ENCODE measurements around the gene SREBF2.
"Not testable (repeated sequence)": the region's sequence is repeated elsewhere in the genome, so short reads cannot be mapped to it uniquely, and the experiment has no call there.

SREBF2 gene

DNA sequence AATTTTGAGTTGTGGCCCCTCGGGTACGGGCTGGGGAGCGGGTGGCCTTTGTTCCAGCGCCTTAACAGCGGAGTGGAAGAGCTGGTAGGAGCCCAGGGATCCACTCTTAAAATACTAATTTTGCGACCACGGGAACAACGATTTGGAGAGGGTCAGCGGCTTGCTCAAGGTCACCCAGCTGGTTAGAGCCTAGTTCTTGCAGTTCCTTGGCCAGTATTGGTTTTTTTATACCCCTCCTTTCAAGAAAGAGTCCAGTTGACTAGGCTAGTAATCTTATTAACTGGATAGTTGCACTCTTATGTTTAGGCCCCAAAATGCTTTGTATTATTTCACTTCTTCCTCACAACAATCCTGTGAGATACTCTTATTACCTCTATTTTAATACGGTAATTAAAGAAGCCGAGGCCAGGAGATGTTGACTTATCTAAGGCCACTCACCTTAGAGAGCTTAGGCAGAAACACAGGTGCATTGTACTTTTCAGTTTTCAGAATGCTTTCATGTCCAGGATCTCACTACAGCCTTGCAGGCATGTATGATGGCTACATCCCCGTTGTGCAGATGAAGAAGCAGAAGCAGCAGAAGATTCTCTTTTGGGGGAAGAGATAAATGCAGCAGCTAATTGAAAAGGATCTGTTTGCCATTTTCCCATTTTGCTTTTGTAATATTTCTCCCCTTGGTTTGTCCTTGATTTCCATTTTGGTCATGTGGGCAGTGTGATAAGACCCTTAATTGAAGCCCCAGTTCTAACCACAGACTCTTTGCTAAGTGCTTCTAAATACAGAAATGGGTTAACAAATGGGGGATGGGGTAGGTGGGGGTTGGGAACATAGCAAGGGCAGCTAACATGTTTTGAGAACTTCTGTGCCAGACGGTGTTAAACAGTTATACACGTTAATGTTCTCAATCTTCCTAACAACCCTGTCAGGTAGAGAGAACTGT is 1.4 kb downstream of the SREBF2 start:
- TF ChIP-seq CTCF (IDR thresholded peaks at IDR 0.05; ENCODE audit: extremely low read depth, missing control alignments) = no peak
- no peak for DNase-seq (ENCODE audit: low spot score)

DNA sequence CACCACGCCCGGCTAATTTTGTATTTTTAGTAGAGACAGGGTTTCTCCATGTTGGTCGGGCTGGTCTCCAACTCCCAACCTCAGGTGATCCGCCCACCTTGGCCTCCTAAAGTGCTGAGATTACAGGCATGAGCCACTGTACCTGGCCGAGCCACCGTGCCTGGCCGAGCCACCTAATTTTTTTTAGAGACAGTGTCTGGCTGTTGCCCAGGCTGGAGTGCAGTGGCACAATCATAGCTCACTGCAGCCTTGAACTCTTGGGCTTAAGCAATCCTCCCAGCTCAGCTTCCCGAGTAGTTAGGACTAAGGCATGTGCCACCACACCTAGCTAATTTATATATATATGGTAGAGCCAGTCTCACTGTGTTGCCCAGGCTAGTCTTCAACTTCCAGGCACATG is 2.6 kb downstream of the SREBF2 start:
- DNase-seq (ENCODE audit: low spot score) = not testable (repeated sequence)

- TF ChIP-seq CTCF (IDR thresholded peaks at IDR 0.05; ENCODE audit: extremely low read depth, missing control alignments) = no peak
- DNase-seq (ENCODE audit: low spot score) = no peak
These were observed 3.6 kb downstream of the SREBF2 start for GRCh38 chr22:41836551-41836950.

DNA sequence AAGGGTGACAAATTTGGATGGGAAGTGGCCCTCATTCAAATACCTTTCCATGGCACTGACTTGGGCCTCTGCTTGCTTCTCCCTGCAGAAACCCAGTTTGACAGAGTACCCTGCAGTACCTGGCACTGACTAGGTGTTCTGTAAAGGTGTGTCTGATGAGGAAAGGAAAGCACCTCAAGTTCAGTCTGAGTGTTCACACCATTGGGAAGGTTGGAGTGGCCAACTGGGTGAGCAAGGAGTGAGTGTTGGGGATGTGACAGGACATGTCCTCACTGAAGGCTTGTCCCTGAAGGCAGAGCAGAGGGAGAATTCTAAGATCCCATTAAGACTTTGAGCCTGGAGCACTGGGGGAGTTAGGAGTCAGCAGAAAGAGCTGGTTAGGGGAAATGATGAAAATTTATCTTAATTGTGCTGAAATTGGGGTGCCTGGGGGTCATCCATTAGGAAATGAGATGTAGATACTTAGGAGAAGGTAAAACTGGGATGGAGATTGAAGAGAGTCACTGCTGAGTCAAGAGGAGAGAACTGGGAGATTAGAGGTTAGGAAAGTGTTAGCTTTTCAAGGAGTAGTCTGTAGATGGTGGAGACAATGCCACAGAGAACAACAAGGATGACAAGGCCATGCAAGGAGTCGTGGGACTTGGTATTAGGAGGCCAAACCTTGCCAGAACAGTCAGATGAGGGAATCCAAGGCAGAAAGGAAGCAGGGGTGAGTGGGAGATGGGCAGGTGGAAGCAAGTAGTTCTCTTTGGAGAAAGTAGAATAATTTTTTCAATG is 6.1 kb downstream of the SREBF2 start:
- no peak for TF ChIP-seq CTCF (IDR thresholded peaks at IDR 0.05; ENCODE audit: extremely low read depth, missing control alignments)
- no peak for DNase-seq (ENCODE audit: low spot score)

DNA sequence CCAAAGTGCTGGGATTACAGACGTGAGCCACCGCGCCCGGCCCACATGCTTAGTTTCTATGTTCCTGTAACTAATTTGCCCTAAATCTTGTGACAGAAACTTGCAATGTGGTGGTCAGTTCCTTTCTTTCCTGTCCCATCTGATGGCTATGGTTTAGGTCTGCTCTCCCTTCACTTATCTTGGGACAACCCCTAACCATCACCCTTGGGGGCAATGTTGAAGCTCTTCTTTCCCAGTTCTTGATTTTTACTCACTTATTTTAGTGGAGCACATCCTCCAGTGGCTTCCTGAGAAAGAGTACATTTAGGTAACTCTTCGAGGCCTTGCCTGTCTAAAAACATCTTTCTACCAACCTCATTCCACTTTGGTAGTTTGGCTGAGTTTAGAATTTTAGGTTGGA is 7.3 kb downstream of the SREBF2 start:
- no peak for TF ChIP-seq CTCF (IDR thresholded peaks at IDR 0.05; ENCODE audit: extremely low read depth, missing control alignments)
- DNase-seq (ENCODE audit: low spot score) = no peak

GRCh38 chr22:41841085-41841712 is 8.3 kb downstream of the SREBF2 start:
- no peak for DNase-seq (ENCODE audit: low spot score)
- no peak for TF ChIP-seq CTCF (IDR thresholded peaks at IDR 0.05; ENCODE audit: extremely low read depth, missing control alignments)

- no peak for DNase-seq (ENCODE audit: low spot score)
- no peak for TF ChIP-seq CTCF (IDR thresholded peaks at IDR 0.05; ENCODE audit: extremely low read depth, missing control alignments)
These were observed 10.4 kb downstream of the SREBF2 start for GRCh38 chr22:41842996-41843970.
